ENCODE data around the gene IVNS1ABP.
"Not testable (repeated sequence)": the region's sequence is repeated elsewhere in the genome, so short reads cannot be mapped to it uniquely, and the experiment has no call there.

- TF ChIP-seq CEBPB (IDR thresholded peaks at IDR 0.05; ENCODE audit: low read depth); SRF (IDR thresholded peaks at IDR 0.05; ENCODE audit: low read depth); POLR2A (IDR thresholded peaks at IDR 0.05; ENCODE audit: borderline replicate concordance, extremely low read depth, insufficient read depth, insufficient read length); CTCF (IDR thresholded peaks at IDR 0.05 in 2 of 3, conservative IDR thresholded peaks at IDR 0.05 in 1 of 3; ENCODE audit: borderline replicate concordance in 1 of 3, insufficient read depth in 1 of 3, low read depth in 2 of 3, low read length in 2 of 3); YY1 (IDR thresholded peaks at IDR 0.05; ENCODE audit: extremely low read depth, insufficient replicate concordance, low read depth, low read length); POLR2AphosphoS5 (IDR thresholded peaks at IDR 0.05; ENCODE audit: low read depth, low read length); RAD21 (IDR thresholded peaks at IDR 0.05; ENCODE audit: low read depth); EZH2 (IDR thresholded peaks at IDR 0.05); ATF3 (IDR thresholded peaks at IDR 0.05); EZH2phosphoT487 (IDR thresholded peaks at IDR 0.05; ENCODE audit: borderline replicate concordance); JUND (IDR thresholded peaks at IDR 0.05); SIN3A (IDR thresholded peaks at IDR 0.05; ENCODE audit: low read depth); MAX (IDR thresholded peaks at IDR 0.05); TCF7L2 (IDR thresholded peaks at IDR 0.05; ENCODE audit: borderline replicate concordance, extremely low read depth, insufficient read depth, insufficient read length): not testable (repeated sequence)
These were observed 4.1 kb upstream of the IVNS1ABP start for GRCh38 chr1:185321104-185321503.

Data from HCT116 (cell line).